Fibroblast of skin of left quadriceps (primary cell): ENCODE data around the gene MIS18BP1.
A peak's percentile ranks its signal among the peaks of the same experiment; 100 is the strongest.
"Not testable (repeated sequence)": the region's sequence is repeated elsewhere in the genome, so short reads cannot be mapped to it uniquely, and the experiment has no call there.

Experiments used
- DNase-seq, 2 experiments: peaks; one replicate each; pipeline ENCODE4 v3.0.0-alpha.2; 2013; ENCODE audit warnings: low read depth in 2 of 2

Gene MIS18BP1

GRCh38 chr14:45253070-45253753 lies at the start of gene MIS18BP1:
TSS of gene MIS18BP1 (minus strand) at chr14:45253202. CDS start at chr14:45247286, 5,916 bp downstream.
- peak; percentile 95 for DNase-seq

DNA sequence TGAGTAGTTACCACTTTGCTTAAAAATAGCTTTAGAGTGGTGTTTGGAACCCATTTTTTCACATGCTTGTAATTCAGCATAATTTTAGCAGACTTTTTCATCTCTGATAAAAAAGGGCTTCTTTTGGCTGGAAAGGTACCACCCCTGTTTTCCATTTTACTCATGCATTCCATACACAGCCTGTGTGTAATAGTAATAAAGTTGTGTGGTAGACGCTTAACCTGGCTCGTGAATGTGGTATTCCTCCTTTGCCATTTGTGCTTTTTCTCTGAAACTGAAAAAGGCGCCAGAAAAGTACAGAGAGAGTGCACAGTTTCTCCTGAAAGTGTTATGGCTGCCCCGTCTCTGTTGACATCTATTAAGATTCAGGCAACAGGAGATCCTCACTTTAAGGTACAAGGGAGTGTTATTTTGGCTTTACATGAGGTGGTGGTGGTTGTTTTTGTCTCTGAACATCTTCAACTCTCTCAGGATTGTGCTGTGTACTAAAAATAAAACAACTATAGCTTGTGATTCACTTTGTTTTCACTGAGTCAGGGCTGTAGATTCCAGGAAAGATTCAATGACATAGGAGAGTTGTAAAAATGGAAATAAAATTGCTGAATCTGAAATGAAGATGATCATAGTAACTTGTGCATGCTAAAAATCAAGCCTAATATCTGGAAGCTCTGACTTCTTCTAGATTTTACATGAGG lies 45.6 kb upstream of the MIS18BP1 start:
- DNase-seq = no peak

DNA sequence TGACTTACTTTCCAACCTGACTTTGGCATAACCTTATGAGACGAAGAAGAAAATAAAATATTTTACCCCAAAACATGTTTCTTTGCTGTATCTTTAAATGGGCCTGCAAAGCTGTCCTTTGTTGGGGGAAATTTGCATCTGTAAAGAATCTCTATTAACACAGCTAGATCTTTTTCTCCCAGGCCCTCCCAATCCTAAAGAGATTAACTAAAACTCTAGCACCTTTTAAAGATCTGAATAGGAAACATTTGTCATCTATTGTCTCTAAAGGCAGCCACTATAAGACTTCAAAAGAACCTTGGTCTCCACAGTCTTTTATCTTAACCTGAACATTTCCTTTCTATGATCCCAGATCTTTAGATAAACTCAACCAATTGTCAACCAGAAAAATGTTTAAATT lies 41.8 kb upstream of the MIS18BP1 start:
- not testable (repeated sequence) for DNase-seq

DNA sequence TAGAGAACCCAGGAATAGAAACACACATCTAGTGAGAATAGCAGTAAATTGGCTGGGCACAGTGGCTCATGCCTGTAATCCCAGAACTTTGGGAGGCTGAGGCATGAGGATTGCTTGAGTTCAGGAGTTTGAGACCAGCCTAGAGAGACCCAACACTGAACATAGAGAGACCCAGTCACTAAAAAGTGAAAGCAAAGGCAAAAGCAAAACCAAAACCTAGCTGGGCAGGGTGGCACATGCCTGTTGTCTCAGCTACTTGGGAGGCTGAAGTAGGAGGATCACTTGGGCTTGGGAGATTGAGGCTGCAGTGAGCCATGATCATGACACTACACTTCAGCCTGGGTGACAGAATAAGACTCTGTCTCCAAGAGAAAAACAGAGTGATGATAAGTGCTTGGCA lies 37.5 kb upstream of the MIS18BP1 start:
- DNase-seq = no peak

DNA sequence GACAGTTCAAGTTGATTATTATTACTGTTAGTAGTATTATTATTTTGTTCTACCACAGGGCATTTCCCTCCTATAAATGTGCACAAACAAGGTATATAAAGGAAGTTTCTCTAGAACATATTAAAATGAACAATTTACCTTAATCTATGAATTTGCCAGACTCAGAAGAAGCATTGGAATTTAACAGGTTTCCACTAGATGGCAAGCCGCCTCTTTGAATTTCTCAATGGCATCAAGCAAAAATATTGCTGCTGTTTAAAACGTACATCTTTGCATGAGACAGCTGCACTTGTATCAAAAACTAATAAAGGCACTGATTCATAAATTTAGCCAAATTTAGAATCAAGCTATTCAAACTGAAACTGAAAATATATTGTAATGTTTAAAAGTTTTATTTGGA lies 34.6 kb upstream of the MIS18BP1 start:
- no peak for DNase-seq

- DNase-seq = no peak
These were observed 31.8 kb upstream of the MIS18BP1 start for GRCh38 chr14:45284802-45285201.

- DNase-seq = not testable (repeated sequence)
These were observed 28.9 kb upstream of the MIS18BP1 start for GRCh38 chr14:45281731-45282400.

GRCh38 chr14:45271858-45272537 lies 19.0 kb upstream of the MIS18BP1 start:
- DNase-seq = no peak

GRCh38 chr14:45270031-45270430 lies 17.0 kb upstream of the MIS18BP1 start:
- no peak for DNase-seq

DNA sequence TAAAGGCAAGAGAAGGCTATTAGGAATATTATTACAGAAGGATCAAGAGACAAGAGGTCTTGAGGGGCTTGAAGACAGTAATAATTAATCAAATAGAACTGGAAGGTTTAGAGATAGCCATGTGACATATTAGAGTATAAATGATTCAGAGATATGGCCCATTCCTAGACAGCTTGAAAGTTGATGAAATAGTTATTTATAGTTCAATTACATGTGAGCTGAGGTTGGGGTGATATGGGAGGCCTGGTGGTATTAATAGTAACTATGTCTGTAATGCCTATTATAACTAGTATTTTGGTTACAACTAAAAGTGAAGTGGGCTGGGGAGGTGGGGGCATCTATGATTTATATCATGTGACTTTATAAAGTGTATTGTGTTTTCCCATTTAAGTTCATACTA lies 14.1 kb upstream of the MIS18BP1 start:
- DNase-seq = no peak

- DNase-seq = no peak
These were observed 9.6 kb upstream of the MIS18BP1 start for GRCh38 chr14:45262637-45263036.

- no peak for DNase-seq
These were observed 8.2 kb upstream of the MIS18BP1 start for GRCh38 chr14:45261209-45261608.

GRCh38 chr14:45258805-45259204 lies 5.8 kb upstream of the MIS18BP1 start:
- DNase-seq = no peak

- no peak for DNase-seq
These were observed 5.1 kb upstream of the MIS18BP1 start for GRCh38 chr14:45258073-45258472.

- no peak for DNase-seq
These were observed 1.8 kb upstream of the MIS18BP1 start for GRCh38 chr14:45254771-45255170.

GRCh38 chr14:45253754-45254310 lies 830 bp upstream of the MIS18BP1 start:
- DNase-seq = no peak

DNA sequence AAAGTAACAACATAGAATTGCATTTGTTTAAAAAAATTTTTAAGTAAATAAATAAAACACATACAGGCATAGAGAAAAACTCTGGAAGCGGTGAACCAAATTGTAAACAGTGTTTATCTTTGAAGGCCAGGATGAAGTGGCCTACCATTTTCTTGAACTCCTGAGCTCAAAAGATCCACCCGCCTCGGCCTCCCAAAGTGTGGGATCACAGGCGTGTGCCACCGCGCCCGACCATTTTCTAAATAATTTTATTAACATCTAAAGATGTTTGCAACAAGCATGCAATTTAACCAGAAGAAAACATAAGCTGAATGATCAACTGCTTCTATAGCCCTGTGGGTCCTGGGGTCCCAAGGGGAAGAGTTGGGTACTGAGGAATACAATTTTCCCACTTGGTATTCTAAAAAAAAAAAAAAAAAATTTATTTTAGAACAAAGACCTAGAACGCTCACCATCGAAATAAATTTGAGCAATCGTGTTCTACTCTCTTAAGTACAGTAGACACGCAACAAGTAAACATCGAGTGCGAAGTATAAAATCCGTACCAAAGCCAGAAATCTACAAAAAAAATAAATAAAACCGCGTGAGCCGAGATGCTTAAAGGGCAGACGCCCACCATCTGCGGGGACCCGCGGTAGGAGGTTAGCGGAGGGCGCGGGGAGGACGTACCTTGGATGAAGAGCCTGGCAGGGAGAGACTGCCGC lies 484 bp downstream of the MIS18BP1 start:
- no peak for DNase-seq

- DNase-seq = no peak
These were observed 1.1 kb downstream of the MIS18BP1 start for GRCh38 chr14:45251912-45252311.

GRCh38 chr14:45249856-45250575 lies 3.0 kb downstream of the MIS18BP1 start:
- DNase-seq = no peak

- no peak for DNase-seq
These were observed 5.6 kb downstream of the MIS18BP1 start for GRCh38 chr14:45247427-45247826.

DNA sequence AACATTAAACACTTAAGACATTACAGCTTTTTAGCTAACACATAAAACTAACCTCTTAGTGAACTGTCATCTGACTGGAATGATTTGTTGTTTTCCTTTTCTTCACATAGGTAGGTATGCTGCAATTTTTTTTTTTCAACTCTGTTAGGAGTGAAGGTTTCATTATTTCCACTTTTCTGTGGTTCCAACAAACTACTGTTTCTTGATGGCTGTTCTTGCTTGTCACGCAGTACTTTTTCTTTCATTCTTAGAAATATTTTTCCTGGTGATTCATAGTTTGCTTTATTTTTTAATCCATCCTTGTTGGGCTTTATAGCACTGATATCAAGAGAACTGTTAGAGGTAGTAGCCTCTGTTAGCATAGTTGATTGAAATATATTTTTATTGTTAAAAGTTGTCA lies 6.3 kb downstream of the MIS18BP1 start:
- DNase-seq = no peak
